GM19239 (cell line): ENCODE results near the gene SELENOS.
A peak's percentile ranks its signal among the peaks of the same experiment; 100 is the strongest.

ENCODE experiments used
- DNase-seq: peaks from one replicate; pipeline ENCODE4 v3.0.0; 2011; ENCODE audit warnings: low spot score; ENCODE audit not compliant: insufficient read length
- FAIRE-seq: peaks from 2 replicates; lab custom pipeline; 2011; peaks lifted over from hg19 to GRCh38; lab: Jason Lieb, UNC

The SELENOS gene, protein sequence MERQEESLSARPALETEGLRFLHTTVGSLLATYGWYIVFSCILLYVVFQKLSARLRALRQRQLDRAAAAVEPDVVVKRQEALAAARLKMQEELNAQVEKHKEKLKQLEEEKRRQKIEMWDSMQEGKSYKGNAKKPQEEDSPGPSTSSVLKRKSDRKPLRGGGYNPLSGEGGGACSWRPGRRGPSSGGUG

GRCh38 chr15:101277038-101277822 lies at the start of gene SELENOS:
Gene SELENOS, minus strand, starts transcription at chr15:101277485. Its CDS starts 68 bp downstream, at chr15:101277417.
- DNase-seq (peak; percentile 78), FAIRE-seq (peak; percentile 45)

DNA sequence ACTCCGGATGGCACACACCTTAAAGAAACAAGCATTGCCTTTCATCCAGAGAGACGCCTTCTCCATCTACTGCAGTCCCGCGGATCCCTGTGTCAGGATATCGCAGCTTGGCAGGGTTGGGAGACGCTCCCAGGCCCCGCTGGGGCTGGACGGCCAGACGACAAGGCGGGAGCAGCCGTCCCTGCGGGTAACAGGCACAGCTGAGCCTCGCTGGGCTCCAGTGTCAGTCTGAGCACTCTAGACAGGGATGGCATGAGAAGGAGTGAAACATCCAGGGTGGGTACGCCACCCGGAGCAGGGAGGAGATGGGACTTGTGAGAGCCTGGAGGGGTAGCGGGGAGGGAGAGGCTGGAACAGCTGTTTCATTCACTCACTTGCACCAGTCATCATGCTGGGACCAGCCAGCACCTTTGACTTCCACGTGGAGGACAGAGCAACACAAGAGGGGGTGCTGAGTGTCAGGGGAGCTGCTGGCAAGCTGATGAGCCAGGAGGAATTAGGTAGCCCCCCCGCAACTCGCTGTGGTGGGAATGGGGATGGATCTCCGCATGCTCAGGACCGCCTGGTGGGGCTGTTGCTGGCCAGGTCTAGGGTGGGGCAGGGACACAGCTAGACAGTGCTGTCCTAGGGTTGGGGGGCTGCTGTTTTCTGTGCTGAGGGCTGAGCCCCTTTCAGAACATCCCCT lies 49.3 kb upstream of the SELENOS start:
- DNase-seq = no peak
- FAIRE-seq = no peak

DNA sequence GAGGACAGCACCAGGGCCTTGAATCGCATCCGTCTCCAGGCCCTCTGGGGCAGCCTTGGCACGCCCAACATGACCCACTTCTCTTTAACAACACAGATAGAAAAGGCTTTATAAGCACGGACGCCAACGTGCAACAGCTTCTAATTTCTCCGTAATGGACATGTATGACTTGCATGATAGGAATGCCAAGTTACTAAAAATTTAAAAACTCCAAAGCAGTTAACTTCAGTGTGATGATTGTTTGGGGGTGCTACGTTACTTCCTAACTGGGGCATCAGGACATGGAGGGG lies 48.7 kb upstream of the SELENOS start:
- no peak for DNase-seq
- no peak for FAIRE-seq

GRCh38 chr15:101325263-101326025 lies 48.2 kb upstream of the SELENOS start:
- no peak for DNase-seq
- no peak for FAIRE-seq

DNA sequence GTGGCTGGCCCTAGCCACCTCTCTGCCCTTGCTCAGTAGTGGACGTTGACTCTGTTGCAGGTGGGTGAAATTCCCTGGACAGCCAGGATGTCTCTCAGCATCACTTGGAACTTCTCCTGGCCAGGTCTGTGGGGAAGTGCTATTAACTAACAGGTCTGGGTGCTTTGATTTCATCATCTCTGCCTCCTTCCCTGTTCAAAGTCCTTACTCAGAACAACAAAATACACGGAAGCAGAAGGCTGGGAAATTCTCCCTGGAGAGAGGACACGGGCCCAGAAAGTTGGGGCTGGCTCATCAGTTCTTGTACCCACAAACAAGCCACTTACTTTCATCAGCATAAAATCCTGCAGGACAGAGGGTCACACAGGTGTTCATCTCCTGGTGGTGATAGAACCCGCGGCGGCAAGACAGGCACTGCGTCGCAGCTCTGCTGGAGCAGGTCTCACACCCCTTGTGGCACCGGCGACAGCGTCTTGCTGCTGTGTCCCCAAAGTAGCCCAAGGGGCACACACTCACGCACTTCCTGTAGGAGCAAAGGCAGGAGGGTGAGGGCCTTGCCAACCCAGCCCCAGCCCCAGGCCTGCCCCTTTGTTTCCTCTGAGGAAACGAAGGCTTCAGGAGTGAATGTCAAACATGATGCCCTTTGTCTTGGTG lies 47.4 kb upstream of the SELENOS start:
- DNase-seq (no peak), FAIRE-seq (no peak)

- DNase-seq = no peak
- no peak for FAIRE-seq
These were observed 46.7 kb upstream of the SELENOS start for GRCh38 chr15:101323793-101324523.

DNA sequence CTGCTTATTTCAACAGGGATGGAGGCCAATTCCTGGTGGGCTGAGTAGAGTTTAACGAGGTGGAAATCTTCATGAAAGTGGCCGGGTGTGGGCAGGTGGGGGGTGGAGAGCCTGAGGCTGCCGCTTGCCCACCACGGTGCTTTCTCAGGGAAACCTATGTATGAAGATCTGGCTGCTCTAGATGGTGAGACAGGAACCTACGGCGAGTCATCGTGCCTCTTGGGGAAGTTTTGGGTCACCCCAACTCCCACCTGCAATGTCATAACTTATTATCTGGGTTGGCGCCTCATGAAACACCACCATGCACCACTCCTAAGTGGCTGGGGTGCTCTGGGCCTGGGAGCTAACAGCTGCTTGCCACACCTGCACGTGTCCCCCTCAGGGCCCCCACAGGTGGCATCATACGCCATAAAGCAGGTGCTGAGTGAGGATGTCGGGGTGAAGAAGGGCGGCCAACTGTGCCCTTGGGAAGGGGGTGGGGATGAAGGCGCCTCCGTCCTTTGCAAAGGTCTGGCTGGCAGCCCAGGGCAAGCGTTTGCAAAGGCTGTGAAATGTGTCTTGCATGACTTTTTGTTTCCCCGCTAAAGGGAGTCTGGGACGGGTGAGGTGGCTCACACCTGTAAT lies 45.7 kb upstream of the SELENOS start:
- FAIRE-seq (no peak), DNase-seq (no peak)

DNA sequence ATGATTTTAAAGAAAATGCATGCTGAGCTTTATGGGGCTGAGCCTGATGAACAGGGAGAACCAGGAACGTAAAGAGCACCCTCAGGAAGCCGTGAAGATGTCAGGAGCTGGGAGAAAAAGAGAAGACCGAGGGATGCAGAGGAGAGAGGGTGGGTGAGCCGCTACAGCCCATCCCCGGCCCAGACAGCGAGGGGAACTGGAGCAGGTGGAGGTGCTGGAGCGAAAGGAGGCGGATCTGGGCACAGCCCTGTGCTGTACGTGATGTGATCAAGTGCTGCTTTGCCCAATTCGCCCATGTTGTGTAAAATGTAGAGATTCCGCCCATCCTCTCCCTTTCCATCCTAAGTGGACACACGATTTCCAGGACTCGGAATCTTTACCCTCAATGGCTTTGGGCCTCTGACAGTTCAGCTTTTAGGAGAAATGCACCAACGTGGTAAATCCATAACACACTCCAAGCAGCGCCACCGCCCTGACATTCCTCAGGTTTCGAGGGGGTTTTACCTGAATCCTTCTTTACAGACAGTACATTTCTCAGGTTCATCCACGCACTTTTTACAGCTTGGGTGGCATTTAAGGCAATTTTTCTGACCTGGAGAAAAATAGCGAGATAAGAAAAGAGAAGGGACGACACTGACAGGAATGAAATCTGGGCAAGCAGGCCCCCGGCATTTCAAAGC lies 44.9 kb upstream of the SELENOS start:
- no peak for FAIRE-seq
- no peak for DNase-seq

DNA sequence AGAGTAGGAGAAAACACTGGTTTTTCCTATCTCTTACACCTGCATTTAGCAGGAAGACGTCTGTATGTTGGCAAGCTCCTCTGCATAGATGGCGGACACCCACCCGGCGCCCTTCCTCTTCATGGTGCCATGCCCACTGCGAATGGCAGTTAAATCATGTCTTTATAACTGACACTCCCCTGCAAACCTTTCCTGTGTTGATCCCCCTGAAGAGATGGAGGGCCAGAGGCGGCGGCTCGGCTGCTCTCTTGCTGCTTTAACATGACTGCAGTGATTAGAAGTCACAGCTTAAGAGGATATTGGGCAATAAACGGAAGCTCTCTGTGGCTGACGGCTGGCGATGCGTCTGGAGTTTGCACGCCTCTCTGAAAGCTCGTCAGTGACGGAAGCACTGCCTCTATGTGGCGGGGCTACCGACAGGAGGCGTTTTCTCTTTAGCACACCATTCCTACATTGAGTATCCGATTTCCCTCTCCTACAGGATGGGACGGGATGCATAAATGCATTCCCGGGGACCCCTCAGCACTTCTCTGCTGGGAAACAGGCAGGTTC lies 43.3 kb upstream of the SELENOS start:
- DNase-seq (peak; percentile 51), FAIRE-seq (peak; percentile 70)

- no peak for FAIRE-seq
These were observed 41.6 kb upstream of the SELENOS start for GRCh38 chr15:101318839-101319238.

DNA sequence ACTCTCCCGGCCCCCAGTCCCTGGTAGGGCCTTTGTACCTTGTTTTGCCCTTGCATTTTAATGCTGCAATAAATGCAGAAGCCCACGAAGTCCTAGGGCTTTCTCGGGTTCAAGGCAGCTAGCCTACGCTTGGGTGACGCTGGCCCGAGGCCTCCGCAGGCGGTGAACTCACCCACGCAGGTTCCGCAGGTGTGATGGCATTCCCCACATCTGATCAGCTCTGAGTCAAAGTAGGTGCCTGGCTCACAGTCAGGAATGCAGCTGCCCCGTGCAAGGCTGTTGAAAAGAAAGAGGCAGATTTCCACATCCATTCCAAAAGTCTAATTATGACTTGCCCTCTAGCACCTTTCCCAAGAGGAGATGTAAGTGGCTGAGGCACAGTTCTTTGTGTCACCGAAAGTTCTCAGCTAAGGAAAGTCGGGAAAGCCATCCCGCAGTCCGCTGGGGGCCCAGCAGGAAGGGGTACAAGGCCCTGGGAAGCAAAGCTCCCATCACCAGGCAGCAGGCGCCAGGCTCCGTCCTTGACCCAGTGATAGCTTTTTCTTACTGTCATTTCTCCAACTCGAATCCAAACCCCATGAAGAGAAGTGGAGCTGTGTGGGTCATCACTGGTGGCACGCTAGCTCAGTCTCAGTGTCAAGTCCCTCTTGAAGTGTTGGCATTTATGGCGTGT lies 41.0 kb upstream of the SELENOS start:
- DNase-seq (no peak), FAIRE-seq (no peak)

More at GRCh38 chr15:101318839-101319238, 41.6 kb upstream of the SELENOS start:
- no peak for DNase-seq

DNA sequence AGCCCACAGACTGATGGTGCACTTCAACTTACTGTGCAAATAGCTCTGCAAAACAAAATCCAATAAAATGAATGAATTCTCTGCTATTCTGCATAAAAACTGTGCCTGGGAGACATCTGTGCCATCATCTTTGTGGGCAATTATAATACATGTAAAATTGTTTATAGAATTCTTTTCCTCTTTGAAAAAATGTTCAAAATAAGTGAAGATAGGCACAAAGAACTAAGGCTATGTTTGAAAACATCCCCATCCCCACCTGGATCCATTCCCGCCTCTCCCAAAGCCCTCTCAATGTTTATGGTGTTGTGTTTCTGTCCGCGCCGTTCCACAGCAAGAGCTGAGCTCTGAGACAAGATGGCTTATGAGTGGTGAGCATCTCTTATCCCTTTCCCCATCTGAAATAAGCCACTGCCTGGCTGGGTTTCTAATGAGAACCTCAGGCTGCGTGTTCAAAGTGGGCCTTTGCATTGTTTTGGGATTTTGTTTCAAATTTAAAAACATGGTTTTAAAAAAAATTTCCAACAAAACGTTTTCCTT lies 40.1 kb upstream of the SELENOS start:
- DNase-seq (no peak), FAIRE-seq (no peak)

DNA sequence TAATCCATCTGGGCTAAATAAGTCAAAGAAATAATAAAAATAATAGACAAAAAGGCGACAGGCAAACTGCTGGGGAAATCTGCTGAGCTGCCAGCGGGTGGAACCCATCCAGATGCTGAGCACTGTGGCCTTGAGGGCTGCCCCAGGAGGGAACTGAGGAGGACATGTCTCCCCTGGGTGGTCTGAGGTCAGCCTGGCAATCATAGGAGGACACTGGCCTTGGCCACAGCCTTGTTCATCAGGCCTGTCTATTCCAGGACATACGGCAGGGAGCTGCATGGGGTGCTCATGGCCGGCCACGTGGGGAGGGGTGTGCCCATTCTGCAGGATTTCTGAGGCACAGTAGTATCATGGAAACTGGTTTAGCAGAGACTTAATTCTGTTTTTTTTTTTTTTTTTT lies 39.2 kb upstream of the SELENOS start:
- no peak for FAIRE-seq

DNA sequence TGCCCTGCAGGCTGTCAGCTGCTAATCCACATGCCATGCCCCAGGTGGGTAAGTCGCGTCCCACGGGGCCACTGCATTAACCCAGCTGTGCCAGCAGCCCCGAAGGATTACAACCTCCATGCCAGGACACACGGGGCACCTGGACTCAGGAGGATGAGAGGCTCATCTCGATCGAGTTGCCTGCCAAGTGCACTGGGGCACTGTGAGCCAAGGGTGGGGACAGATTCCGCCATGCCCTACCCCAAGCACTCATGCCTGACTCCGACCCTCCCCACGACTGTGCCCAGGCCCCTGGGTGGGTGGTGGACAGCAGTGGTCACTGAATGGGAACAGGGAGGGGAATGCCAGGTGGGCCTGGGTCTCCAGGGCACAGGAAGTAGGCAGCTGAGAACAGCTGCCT lies 38.5 kb upstream of the SELENOS start:
- FAIRE-seq (no peak), DNase-seq (no peak)

More for the DNA sequence above, 39.2 kb upstream of the SELENOS start:
- no peak for DNase-seq

GRCh38 chr15:101314336-101315125 lies 37.2 kb upstream of the SELENOS start:
- FAIRE-seq (no peak), DNase-seq (no peak)

GRCh38 chr15:101313041-101313761 lies 35.9 kb upstream of the SELENOS start:
- FAIRE-seq (no peak), DNase-seq (no peak)
